GM18861 (cell line): ENCODE data around the gene P2RY14.
A peak's percentile ranks its signal among the peaks of the same experiment; 100 is the strongest.
"Not testable (repeated sequence)": the region's sequence is repeated elsewhere in the genome, so short reads cannot be mapped to it uniquely, and the experiment has no call there.

Experiments used
- ATAC-seq: cut with Tn5 transposase; IDR thresholded peaks from one replicate; pipeline ENCODE4 v1.9.1; 2021; ENCODE audit not compliant: unreplicated experiment

The P2RY14 gene

GRCh38 chr3:151195826-151196225 lies 82.5 kb downstream of the P2RY14 start:
- no peak for ATAC-seq

DNA sequence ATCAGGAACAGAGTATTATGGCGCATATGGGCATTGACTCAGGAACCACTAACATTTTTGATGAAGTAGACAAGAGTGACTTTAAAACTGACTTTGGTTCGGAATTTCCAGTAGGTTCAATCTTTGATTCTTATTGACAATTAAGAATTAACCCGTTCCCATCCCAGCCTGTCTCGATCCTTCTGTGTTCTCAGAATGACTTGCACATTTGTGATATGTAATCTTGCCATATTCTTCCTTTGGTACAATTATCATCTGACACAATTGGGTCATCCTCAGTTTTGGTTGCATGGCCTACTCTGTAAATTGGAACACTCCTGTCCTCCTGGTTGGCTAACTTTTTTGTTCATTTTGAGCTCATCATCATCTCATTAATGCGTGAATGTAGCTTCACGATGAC lies 85.8 kb downstream of the P2RY14 start:
- ATAC-seq: no peak

- no peak for ATAC-seq
Measured at GRCh38 chr3:151191095-151191494, 87.2 kb downstream of the P2RY14 start.

GRCh38 chr3:151183265-151183671 lies 95.1 kb downstream of the P2RY14 start:
- ATAC-seq: no peak

- ATAC-seq: no peak
Measured at GRCh38 chr3:151182349-151183079, 95.8 kb downstream of the P2RY14 start.

DNA sequence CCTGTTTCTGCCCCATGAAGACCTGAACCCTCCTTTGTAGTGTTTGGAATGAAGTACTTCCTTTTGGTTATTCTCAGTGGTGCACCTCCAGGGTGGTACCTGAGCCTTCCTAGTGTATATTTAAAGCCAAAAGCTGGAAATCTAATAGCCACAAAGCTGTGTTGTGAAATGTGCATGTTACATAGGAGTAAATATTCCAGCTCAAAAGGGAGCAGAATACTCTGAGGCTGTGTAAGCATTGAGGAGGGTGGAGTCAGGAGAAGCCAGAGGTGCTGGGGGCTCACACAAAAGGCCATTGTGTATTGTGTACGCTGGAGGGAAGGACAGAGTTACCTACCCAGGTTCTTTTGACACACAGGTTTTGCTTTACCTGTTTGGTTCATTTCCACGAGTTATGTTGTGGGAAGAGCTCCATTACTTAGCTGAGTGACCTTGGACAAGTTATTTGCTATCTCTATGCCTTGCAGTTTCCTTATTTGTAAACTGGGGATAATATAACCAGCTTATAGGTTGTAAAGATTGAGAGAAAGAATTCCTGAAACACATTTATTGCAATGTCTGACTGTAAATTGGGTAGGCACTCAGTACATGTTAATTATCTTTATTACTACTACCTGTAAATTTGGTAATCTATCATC lies 100.0 kb downstream of the P2RY14 start:
- ATAC-seq: no peak

DNA sequence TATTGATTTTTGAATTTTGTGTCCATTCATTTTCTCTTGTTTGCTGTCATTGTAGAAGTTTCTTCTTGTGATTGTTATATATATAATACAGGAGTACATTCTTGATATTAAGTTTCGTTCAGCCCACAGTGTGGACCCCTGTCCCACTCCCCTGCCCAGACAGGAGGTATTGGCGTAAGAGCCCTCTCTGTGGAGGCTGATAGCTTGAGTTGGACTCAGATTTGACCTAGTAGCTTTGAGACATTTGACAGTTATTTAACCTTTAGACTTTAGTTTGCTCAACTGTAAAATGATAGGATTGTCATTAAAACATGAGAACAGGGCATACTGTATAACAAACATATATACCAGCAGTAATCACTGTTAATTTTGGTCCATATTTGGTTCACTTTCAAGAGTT lies 102.4 kb downstream of the P2RY14 start:
- ATAC-seq: no peak

DNA sequence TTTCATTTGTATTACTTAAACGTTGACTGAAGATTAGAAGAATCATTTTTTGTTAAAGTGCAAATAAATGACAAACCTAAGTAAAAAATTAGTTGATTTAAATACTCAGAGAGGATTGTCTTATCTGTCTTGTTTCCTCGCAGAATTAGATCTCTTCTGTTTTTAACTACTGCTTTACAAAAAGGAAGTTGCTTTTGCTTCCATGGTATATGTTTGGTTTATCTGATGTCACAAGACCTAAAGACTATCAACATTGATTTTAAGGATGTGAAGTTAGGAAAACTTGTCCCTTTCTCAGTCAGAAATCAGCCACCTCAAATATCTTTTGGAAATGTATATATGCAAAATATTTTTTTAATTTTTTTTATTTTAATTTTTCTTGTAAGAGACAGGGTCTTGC lies 104.0 kb downstream of the P2RY14 start:
- ATAC-seq: no peak

- peak; percentile 60 for ATAC-seq
Measured at GRCh38 chr3:151171145-151171757, 107.1 kb downstream of the P2RY14 start.

DNA sequence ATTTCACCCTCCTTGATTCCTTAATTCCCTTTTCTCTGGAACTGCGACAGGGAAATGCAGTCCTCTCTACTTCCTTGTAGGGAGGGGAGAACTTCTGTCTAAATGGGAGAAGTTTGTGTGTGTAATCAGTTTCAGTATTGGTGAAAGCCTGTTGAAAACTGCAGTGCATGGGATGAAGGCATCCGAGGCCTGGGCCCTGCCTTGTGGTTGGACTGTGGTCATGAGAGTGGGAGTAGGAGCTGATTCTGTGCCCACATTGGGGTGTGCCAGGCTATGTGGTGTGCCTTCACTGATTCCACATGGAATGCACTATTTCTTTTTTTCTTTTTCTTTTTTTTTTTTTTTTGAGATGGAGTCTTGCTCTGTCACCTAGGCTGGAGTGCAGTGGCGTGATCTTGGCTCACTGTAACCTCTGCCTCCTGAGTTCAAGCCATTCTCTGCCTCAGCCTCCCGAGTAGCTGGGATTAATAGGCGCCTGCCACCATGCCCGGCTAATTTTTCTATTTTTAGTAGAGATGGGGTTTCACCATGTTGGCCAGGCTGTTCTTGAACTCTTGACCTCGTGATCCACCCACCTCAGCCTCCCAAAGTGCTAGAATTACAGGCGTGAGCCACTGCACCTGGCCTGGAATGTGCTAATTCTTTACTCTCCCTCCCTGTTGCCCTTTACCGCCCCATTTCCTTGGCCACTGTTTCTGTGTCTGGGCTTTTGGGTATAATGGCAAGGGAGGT lies 108.2 kb downstream of the P2RY14 start:
- ATAC-seq: not testable (repeated sequence)

DNA sequence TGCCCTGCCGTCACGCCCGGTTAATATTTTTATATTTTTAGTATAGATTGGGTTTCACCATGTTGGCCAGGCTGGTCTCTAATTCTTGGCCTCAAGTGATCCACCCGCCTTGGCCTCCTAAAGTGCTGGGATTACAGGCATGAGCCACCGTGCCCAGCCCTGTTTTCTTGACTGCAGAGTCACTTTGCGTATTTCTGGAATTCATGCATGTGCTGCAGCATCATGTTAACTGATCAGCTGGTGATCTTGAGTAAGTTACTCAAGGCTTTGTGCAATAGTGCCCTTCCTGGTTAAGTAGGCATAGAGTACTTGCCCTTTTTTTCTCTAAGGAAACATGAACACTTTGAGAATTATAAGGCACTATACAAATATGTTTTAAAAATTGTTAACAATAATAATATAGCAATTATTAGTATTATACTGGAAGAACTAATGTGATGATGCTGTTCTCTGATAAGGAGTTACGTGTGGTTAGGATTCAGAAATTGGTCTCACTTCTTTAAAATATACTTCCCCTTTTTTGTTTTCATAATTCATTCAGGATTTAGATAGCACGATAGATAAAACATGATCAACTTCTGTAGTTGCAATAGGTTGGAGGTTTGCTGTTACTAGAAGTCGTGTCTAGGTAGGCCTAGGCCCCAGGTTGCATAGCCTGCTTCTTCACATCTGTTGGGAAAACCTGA lies 108.9 kb downstream of the P2RY14 start:
- peak; percentile 58 for ATAC-seq

DNA sequence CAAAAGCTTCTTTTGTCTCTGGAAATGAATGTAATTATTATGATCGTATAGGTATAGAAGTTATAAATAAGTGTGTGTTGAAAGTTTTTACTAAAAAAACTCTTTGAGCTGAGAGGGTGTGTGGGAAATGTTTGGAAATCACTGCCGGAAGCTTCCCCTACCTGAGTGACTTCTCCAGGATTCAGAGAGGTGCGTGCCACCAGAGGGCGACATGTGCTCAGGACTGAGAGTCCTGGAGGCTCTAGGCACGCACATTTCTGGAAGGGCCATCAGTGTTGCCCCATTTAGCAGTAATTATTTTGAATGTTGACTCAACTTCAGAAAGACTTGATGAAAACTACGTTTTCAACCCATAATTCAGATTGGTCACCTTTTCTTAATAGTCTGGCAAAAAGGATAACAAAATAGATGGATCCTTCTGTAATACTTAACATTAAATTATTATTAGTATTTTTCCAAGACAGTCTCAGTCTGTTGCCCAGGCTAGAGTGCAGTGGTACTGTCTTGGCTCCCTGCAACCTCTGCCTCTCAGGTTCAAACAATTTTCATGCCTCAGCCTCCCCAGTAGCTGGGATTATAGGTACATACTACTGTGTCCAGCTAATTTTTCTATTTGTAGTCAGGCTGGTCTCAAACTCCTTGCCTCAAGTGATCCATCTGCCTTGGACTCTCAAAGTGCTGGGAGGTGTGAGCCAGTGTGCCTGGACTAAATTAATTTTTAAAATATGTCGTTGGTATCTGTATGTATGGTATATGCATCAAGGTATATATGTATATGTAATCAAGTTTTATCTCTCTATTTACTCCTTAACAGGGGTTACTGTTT lies 109.9 kb downstream of the P2RY14 start:
- ATAC-seq: peak; percentile 42

GRCh38 chr3:151166161-151166560 lies 112.2 kb downstream of the P2RY14 start:
- no peak for ATAC-seq

- no peak for ATAC-seq
Measured at GRCh38 chr3:151165226-151165625, 113.1 kb downstream of the P2RY14 start.
